VCaP (cell line): ENCODE data around the gene MLH3.

Source experiments
- H3K27ac ChIP-seq: fragments of 450-650 bp; 2 replicates; pipeline ENCODE4 v1.5.1; 2017
- CTCF ChIP-seq: fragments of 450-650 bp; conservative IDR thresholded peaks from 2 replicates; pipeline ENCODE4 v1.5.1; 2017; ENCODE audit warnings: mild to moderate bottlenecking, moderate library complexity

The MLH3 gene

GRCh38 chr14:74976264-74977113 is 74.8 kb downstream of the MLH3 start:
- no peak for TF ChIP-seq CTCF

GRCh38 chr14:74975059-74975810 is 76.0 kb downstream of the MLH3 start:
- no peak for TF ChIP-seq CTCF
- H3K27ac ChIP-seq, result no peak overlapping the region

More at GRCh38 chr14:74976264-74977113, 74.8 kb downstream of the MLH3 start:
- H3K27ac ChIP-seq, result no peak overlapping the region

- no peak overlapping the region for H3K27ac ChIP-seq
- TF ChIP-seq CTCF, result no peak
Measured at GRCh38 chr14:74974364-74975058, 76.8 kb downstream of the MLH3 start.

DNA sequence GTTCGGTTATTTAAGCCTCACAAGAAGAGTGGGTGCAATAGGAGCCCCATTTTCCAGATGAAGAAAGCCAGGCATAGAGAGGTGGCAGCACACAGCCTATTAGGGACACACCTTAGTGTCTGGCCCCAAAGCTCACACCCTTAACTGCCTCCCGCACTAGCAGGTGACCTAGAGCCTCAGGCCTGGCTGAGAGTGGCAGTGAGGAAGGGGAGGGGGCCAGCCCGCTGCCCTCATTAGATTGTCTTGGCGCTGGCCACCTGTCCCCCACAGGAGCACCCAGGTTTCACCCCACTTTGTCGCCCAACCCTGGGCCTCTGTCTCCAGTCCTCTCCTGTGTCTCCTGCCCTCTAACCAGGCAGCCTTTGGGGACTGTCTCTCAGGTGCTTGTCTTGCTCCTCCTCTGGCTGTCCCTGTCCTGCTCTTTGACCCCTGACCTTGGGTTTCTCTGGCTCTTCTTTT is 77.3 kb downstream of the MLH3 start:
- TF ChIP-seq CTCF, result no peak
- H3K27ac ChIP-seq, result no peak overlapping the region

DNA sequence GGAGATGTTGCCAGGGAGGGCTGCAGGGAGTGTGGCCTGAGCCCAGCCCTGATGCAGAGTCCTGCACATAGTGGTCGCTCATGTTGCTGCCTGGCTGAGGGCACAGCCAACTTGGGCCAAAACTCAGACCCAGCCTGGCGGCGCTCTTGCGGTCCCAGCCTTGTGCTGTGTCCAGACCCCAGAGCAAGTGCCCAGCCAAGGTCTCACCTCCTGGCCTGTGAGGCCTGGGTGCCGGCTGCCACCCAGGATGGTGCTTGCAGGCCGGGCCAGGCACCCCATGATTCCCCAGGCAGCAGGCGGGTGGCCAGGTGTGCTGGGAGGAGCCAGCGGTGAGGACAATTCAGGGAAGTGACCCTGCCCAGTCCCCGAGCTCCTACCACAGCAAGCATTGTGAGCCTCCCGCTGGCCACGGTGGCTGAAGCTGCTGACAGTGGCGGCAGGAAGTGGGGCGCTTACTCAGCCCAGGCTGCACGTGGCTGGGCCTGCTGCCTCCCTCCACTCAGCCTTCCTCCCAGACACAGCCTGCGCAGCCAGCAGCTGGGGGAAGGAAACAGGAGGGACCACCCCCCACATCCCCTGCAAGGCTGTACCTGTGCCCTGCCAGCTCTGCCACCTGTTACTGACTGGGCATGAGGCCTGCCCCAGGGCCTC is 78.1 kb downstream of the MLH3 start:
- no peak overlapping the region for H3K27ac ChIP-seq
- TF ChIP-seq CTCF, result no peak

DNA sequence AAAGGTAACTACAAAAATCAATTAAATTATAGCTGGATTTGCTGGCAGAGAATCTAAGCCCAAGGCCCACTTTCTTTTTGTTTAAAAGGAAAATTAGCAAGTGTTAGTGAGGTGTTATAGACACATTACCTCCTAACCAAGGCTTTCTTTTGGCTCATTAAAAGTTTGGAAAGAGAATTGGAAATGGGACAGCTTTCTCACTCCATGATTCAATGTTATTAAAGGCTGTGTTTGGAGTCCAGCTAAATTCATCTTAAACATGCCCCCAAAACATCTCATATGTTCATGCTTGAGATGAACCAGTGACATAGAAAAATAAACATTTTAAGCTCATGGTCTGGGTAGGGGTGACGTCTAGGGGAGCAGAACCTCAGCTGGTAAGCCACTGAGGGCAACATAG is 82.5 kb downstream of the MLH3 start:
- H3K27ac ChIP-seq, result no peak overlapping the region

More for the DNA sequence above, 82.5 kb downstream of the MLH3 start:
- no peak for TF ChIP-seq CTCF
